ENCODE data around the gene P3R3URF.

GRCh38 chr1:46133181-46133658, 43.1 kb downstream of the P3R3URF start:
- TF ChIP-seq, protein P1, sequence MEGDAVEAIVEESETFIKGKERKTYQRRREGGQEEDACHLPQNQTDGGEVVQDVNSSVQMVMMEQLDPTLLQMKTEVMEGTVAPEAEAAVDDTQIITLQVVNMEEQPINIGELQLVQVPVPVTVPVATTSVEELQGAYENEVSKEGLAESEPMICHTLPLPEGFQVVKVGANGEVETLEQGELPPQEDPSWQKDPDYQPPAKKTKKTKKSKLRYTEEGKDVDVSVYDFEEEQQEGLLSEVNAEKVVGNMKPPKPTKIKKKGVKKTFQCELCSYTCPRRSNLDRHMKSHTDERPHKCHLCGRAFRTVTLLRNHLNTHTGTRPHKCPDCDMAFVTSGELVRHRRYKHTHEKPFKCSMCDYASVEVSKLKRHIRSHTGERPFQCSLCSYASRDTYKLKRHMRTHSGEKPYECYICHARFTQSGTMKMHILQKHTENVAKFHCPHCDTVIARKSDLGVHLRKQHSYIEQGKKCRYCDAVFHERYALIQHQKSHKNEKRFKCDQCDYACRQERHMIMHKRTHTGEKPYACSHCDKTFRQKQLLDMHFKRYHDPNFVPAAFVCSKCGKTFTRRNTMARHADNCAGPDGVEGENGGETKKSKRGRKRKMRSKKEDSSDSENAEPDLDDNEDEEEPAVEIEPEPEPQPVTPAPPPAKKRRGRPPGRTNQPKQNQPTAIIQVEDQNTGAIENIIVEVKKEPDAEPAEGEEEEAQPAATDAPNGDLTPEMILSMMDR (conservative IDR thresholded peaks at IDR 0.05; ENCODE audit: low read length): no peak
- no peak for TF ChIP-seq EZH2phosphoT487 (IDR thresholded peaks at IDR 0.05; ENCODE audit: borderline replicate concordance)

Data from Loucy (cell line).